Ectodermal cell (in vitro differentiated cells): ENCODE data around the gene N4BP2L2.

Source experiments
- H3K27ac ChIP-seq: 2 replicates; pipeline ENCODE4 v1.7.0; 2013; ENCODE audit warnings: mild to moderate bottlenecking, low read depth, low read length; ENCODE audit not compliant: insufficient read depth, poor library complexity, severe bottlenecking
- H3K27me3 ChIP-seq: 2 replicates; pipeline ENCODE4 v1.7.0; 2013; ENCODE audit warnings: mild to moderate bottlenecking, low read length; ENCODE audit not compliant: insufficient read depth, control insufficient read depth, poor library complexity, severe bottlenecking
- H3K36me3 ChIP-seq: one replicate; pipeline ENCODE4 v1.7.0; 2013; ENCODE audit warnings: low read length; ENCODE audit not compliant: control insufficient read depth, insufficient read depth
- H3K4me1 ChIP-seq: one replicate; pipeline ENCODE4 v1.7.0; 2013; ENCODE audit warnings: low read length; ENCODE audit not compliant: control insufficient read depth, insufficient read depth
- H3K4me3 ChIP-seq: 2 replicates; pipeline ENCODE4 v1.7.0; 2013; ENCODE audit warnings: low read depth, low read length, control low read depth; ENCODE audit not compliant: insufficient read depth
- H3K9me3 ChIP-seq: 2 replicates; pipeline ENCODE4 v1.7.0; 2013; ENCODE audit warnings: mild to moderate bottlenecking, low read length, moderate library complexity; ENCODE audit not compliant: control insufficient read depth
- WGBS, 2 experiments: methylation state at CpG; one replicate each; pipeline ENCODE4 v1.1.7; 2013; ENCODE audit warnings: missing lambda C conversion rate in 2 of 2; 5-methylcytosine and 5-hydroxymethylcytosine counted together

The N4BP2L2 gene

GRCh38 chr13:32446773-32447465 lies 91.7 kb downstream of the N4BP2L2 start:
- WGBS, 2 experiments, result 93 to 95% methylated on average over 2 of the region's 2 CpGs
- no peaks in the 10 kb centered on the region for H3K27me3 ChIP-seq

GRCh38 chr13:32446220-32446619 lies 92.4 kb downstream of the N4BP2L2 start:
- no peaks in the 10 kb centered on the region for H3K9me3 ChIP-seq
- H3K4me1 ChIP-seq, result no peaks in the 10 kb centered on the region
- no peak overlapping the region for H3K27ac ChIP-seq
- no peak overlapping the region for H3K4me3 ChIP-seq
- H3K27me3 ChIP-seq, result no peaks in the 10 kb centered on the region
- WGBS, 2 experiments, result 93 to 97% methylated on average over 3 of the region's 3 CpGs
- no peaks in the 10 kb centered on the region for H3K36me3 ChIP-seq

More at GRCh38 chr13:32446773-32447465, 91.7 kb downstream of the N4BP2L2 start:
- no peaks in the 10 kb centered on the region for H3K4me1 ChIP-seq
- H3K4me3 ChIP-seq, result no peak overlapping the region
- H3K9me3 ChIP-seq, result no peaks in the 10 kb centered on the region
- no peaks in the 10 kb centered on the region for H3K36me3 ChIP-seq
- no peak overlapping the region for H3K27ac ChIP-seq

GRCh38 chr13:32445461-32445860 lies 93.1 kb downstream of the N4BP2L2 start:
- H3K27me3 ChIP-seq, result no peaks in the 10 kb centered on the region
- no peak overlapping the region for H3K4me3 ChIP-seq
- H3K9me3 ChIP-seq, result no peaks in the 10 kb centered on the region
- H3K27ac ChIP-seq, result no peak overlapping the region
- 92 to 98% methylated on average over 2 of the region's 2 CpGs for WGBS, 2 experiments
- no peaks in the 10 kb centered on the region for H3K36me3 ChIP-seq
- H3K4me1 ChIP-seq, result no peaks in the 10 kb centered on the region

- Histone ChIP-seq H3K27ac (no peak overlapping the region), H3K36me3 (no peaks in the 10 kb centered on the region), H3K27me3 (no peaks in the 10 kb centered on the region), H3K4me3 (no peak overlapping the region), H3K4me1 (no peaks in the 10 kb centered on the region), H3K9me3 (no peaks in the 10 kb centered on the region)
- 85 to 99% methylated on average over 2 of the region's 2 CpGs for WGBS, 2 experiments
Observed at GRCh38 chr13:32443111-32443510, 95.5 kb downstream of the N4BP2L2 start.

- 92 to 95% methylated on average over 4 of the region's 4 CpGs for WGBS, 2 experiments
- no peak overlapping the region for H3K4me3 ChIP-seq
- H3K9me3 ChIP-seq, result no peaks in the 10 kb centered on the region
- no peak overlapping the region for H3K27ac ChIP-seq
- no peaks in the 10 kb centered on the region for H3K36me3 ChIP-seq
- no peaks in the 10 kb centered on the region for H3K27me3 ChIP-seq
- H3K4me1 ChIP-seq, result no peaks in the 10 kb centered on the region
Observed at GRCh38 chr13:32438871-32439270, 99.7 kb downstream of the N4BP2L2 start.

- no peaks in the 10 kb centered on the region for H3K4me1 ChIP-seq
- no peak overlapping the region for H3K4me3 ChIP-seq
- peaks cover 11% of the 10 kb centered on the region for H3K27me3 ChIP-seq
- H3K36me3 ChIP-seq, result no peaks in the 10 kb centered on the region
- no peaks in the 10 kb centered on the region for H3K9me3 ChIP-seq
- H3K27ac ChIP-seq, result no peak overlapping the region
- WGBS, 2 experiments, result 94 to 97% methylated on average over 3 of the region's 3 CpGs
Observed at GRCh38 chr13:32432856-32433255, 105.7 kb downstream of the N4BP2L2 start.

GRCh38 chr13:32431361-32431760 lies 107.2 kb downstream of the N4BP2L2 start:
- H3K27ac ChIP-seq, result no peak overlapping the region
- peaks cover 26% of the 10 kb centered on the region for H3K27me3 ChIP-seq
- WGBS, 2 experiments, result 97 to 100% methylated on average over 2 to 4 of the region's 5 CpGs
- no peaks in the 10 kb centered on the region for H3K4me1 ChIP-seq
- H3K36me3 ChIP-seq, result no peaks in the 10 kb centered on the region
- H3K4me3 ChIP-seq, result no peak overlapping the region
- H3K9me3 ChIP-seq, result no peaks in the 10 kb centered on the region

- H3K27me3 ChIP-seq, result peaks cover 36% of the 10 kb centered on the region
- no peaks in the 10 kb centered on the region for H3K36me3 ChIP-seq
- no peaks in the 10 kb centered on the region for H3K4me1 ChIP-seq
- no peak overlapping the region for H3K4me3 ChIP-seq
- no peaks in the 10 kb centered on the region for H3K9me3 ChIP-seq
- H3K27ac ChIP-seq, result no peak overlapping the region
- WGBS, 2 experiments, result 87 to 96% methylated on average over 6 of the region's 6 CpGs
Observed at GRCh38 chr13:32430018-32430747, 108.4 kb downstream of the N4BP2L2 start.

GRCh38 chr13:32429433-32429909 lies 109.1 kb downstream of the N4BP2L2 start:
- H3K27me3 ChIP-seq, result peaks cover 36% of the 10 kb centered on the region
- no peak overlapping the region for H3K4me3 ChIP-seq
- WGBS, 2 experiments, result 96 to 97% methylated on average over 5 to 6 of the region's 6 CpGs
- H3K27ac ChIP-seq, result no peak overlapping the region
- no peaks in the 10 kb centered on the region for H3K36me3 ChIP-seq
- no peaks in the 10 kb centered on the region for H3K4me1 ChIP-seq
- no peaks in the 10 kb centered on the region for H3K9me3 ChIP-seq

GRCh38 chr13:32428581-32429432 lies 109.8 kb downstream of the N4BP2L2 start:
- 84 to 89% methylated on average over 7 to 9 of the region's 9 CpGs for WGBS, 2 experiments
- no peaks in the 10 kb centered on the region for H3K36me3 ChIP-seq
- H3K27me3 ChIP-seq, result peaks cover 36% of the 10 kb centered on the region
- H3K9me3 ChIP-seq, result no peaks in the 10 kb centered on the region
- no peaks in the 10 kb centered on the region for H3K4me1 ChIP-seq
- no peak overlapping the region for H3K4me3 ChIP-seq
- no peak overlapping the region for H3K27ac ChIP-seq
